Endothelial cell of umbilical vein (primary cell): ENCODE results near the gene TP53TG5.

Source experiments
- EZH2 ChIP-seq: IDR thresholded peaks from 2 replicates; pipeline ENCODE4 v1.6.1; 2012; ENCODE audit warnings: borderline replicate concordance, low read depth, mild to moderate bottlenecking, moderate library complexity, low read length, inconsistent platforms; ENCODE audit not compliant: severe bottlenecking
- FOS ChIP-seq: IDR thresholded peaks from 2 replicates; pipeline ENCODE4 v1.6.1; 2011; ENCODE audit warnings: mild to moderate bottlenecking, low read length, moderate library complexity, borderline replicate concordance; ENCODE audit not compliant: insufficient read depth
- GATA2 ChIP-seq: IDR thresholded peaks from 2 replicates; pipeline ENCODE4 v1.7.0; 2011; ENCODE audit warnings: low read depth, mild to moderate bottlenecking, moderate library complexity, mixed read lengths, low read length; ENCODE audit not compliant: insufficient read length, insufficient read depth
- MAX ChIP-seq: IDR thresholded peaks from 2 replicates; pipeline ENCODE4 v1.6.1; 2011; ENCODE audit not compliant: insufficient read depth, insufficient read length
- MYC ChIP-seq: IDR thresholded peaks from one replicate; pipeline ENCODE4 v1.6.1; 2011; ENCODE audit warnings: mild to moderate bottlenecking, low read depth, low read length
- POLR2A ChIP-seq: IDR thresholded peaks from 2 replicates; pipeline ENCODE4 v1.6.1; 2012; ENCODE audit warnings: low read depth, mild to moderate bottlenecking, control low read depth, low read length
- POLR2AphosphoS5 ChIP-seq: IDR thresholded peaks from 2 replicates; pipeline ENCODE4 v1.6.1; 2012; ENCODE audit warnings: low read depth, mild to moderate bottlenecking, control low read depth, low read length, moderate library complexity; ENCODE audit not compliant: insufficient read depth
- TF ChIP-seq, protein P1 (sequence below), 2 donors: IDR thresholded peaks; 1 replicate in 1 of 2; 2 replicates in 1 of 2; pipeline ENCODE4 v1.5.1; 2011; ENCODE audit warnings: low read length in 2 of 2, mild to moderate bottlenecking in 2 of 2, moderate library complexity in 2 of 2, control low read depth in 1 of 2, inconsistent platforms in 1 of 2, low read depth in 1 of 2; ENCODE audit not compliant: insufficient read depth in 1 of 2; ENCODE audit errors: extremely low read depth in 1 of 2

GRCh38 chr20:45325371-45325770, 52.8 kb downstream of the TP53TG5 start:
- TF ChIP-seq, protein P1, sequence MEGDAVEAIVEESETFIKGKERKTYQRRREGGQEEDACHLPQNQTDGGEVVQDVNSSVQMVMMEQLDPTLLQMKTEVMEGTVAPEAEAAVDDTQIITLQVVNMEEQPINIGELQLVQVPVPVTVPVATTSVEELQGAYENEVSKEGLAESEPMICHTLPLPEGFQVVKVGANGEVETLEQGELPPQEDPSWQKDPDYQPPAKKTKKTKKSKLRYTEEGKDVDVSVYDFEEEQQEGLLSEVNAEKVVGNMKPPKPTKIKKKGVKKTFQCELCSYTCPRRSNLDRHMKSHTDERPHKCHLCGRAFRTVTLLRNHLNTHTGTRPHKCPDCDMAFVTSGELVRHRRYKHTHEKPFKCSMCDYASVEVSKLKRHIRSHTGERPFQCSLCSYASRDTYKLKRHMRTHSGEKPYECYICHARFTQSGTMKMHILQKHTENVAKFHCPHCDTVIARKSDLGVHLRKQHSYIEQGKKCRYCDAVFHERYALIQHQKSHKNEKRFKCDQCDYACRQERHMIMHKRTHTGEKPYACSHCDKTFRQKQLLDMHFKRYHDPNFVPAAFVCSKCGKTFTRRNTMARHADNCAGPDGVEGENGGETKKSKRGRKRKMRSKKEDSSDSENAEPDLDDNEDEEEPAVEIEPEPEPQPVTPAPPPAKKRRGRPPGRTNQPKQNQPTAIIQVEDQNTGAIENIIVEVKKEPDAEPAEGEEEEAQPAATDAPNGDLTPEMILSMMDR (IDR thresholded peaks at IDR 0.05; ENCODE audit: extremely low read depth in 1 of 2, insufficient read depth in 1 of 2, low read depth in 1 of 2, low read length in 2 of 2): no peak
- no peak for TF ChIP-seq POLR2A
- TF ChIP-seq POLR2AphosphoS5: no peak
- TF ChIP-seq FOS: no peak
- TF ChIP-seq EZH2: no peak
- TF ChIP-seq MYC: no peak
- no peak for TF ChIP-seq GATA2
- TF ChIP-seq MAX: no peak
